Measurements from ENCODE around the gene XXYLT1. TPM values are rescaled to one million over a fixed set of nuclear protein-coding genes. Genes with fewer than 3 reads are reported as not detected.
"Not testable (repeated sequence)": the region's sequence is repeated elsewhere in the genome, so short reads cannot be mapped to it uniquely, and the experiment has no call there.

The XXYLT1 gene
- total RNA-seq, 4 donors from 2014 or later = 9.8 to 14.6 (median 13.9) TPM

- TF ChIP-seq POLR2A (IDR thresholded peaks at IDR 0.05) (no peak), CTCF (IDR thresholded peaks at IDR 0.05) (no peak)
- Histone ChIP-seq H3K27me3 (no peaks in the 10 kb centered on the region), H3K9me3 (no peaks in the 10 kb centered on the region), H3K27ac (no peak overlapping the region), H3K4me3 (replicated peaks in 1 of 3) (no peak overlapping the region), H3K4me1 (peaks cover 8 to 9% of the 10 kb centered on the region in 2 donors), H3K36me3 (no peaks in the 10 kb centered on the region)
- no peak for DNase-seq
- 81 to 91% methylated on average over 5 of the region's 5 CpGs for WGBS, 2 donors
- intact Hi-C loops (cut with DNase I) = no loop called here
Observed at GRCh38 chr3:195038161-195038560, 232.8 kb downstream of the XXYLT1 start.

GRCh38 chr3:195037586-195037985, 233.4 kb downstream of the XXYLT1 start:
- H3K27me3 ChIP-seq; H3K9me3 ChIP-seq; DNase-seq; H3K36me3 ChIP-seq; intact Hi-C loops (cut with DNase I); H3K27ac ChIP-seq; H3K4me3 ChIP-seq (replicated peaks in 1 of 3): not testable (repeated sequence)
- H3K4me1 ChIP-seq = peaks cover 11 to 14% of the 10 kb centered on the region in 2 donors
- WGBS, 2 donors = 93 to 98% methylated on average over 3 of the region's 3 CpGs

- 73 to 84% methylated on average over 5 of the region's 5 CpGs for WGBS, 2 donors
- TF ChIP-seq CTCF (IDR thresholded peaks at IDR 0.05) = no peak
Observed at GRCh38 chr3:195036974-195037373, 234.0 kb downstream of the XXYLT1 start.

GRCh38 chr3:195036574-195036973, 234.4 kb downstream of the XXYLT1 start:
- intact Hi-C loops (cut with DNase I) = no loop called here
- no peak for DNase-seq
- H3K4me1 ChIP-seq = peaks cover 11 to 19% of the 10 kb centered on the region in 2 donors
- 91 to 92% methylated on average over 2 to 6 of the region's 6 CpGs for WGBS, 2 donors
- no peak overlapping the region for H3K4me3 ChIP-seq (replicated peaks in 1 of 3)
- TF ChIP-seq CTCF (IDR thresholded peaks at IDR 0.05) (no peak), POLR2A (IDR thresholded peaks at IDR 0.05) (no peak)
- no peaks in the 10 kb centered on the region for H3K36me3 ChIP-seq
- no peak overlapping the region for H3K27ac ChIP-seq
- H3K27me3 ChIP-seq = no peaks in the 10 kb centered on the region
- no peaks in the 10 kb centered on the region for H3K9me3 ChIP-seq

More at GRCh38 chr3:195036974-195037373, 234.0 kb downstream of the XXYLT1 start:
- peaks cover 11 to 19% of the 10 kb centered on the region in 2 donors for H3K4me1 ChIP-seq
- no peak overlapping the region for H3K4me3 ChIP-seq (replicated peaks in 1 of 3)
- H3K9me3 ChIP-seq = no peaks in the 10 kb centered on the region
- no peak for DNase-seq
- H3K36me3 ChIP-seq = no peaks in the 10 kb centered on the region
- no peak overlapping the region for H3K27ac ChIP-seq
- intact Hi-C loops (cut with DNase I) = no loop called here
- H3K27me3 ChIP-seq = no peaks in the 10 kb centered on the region

GRCh38 chr3:195036203-195036505, 234.8 kb downstream of the XXYLT1 start:
- no peak for TF ChIP-seq CTCF (IDR thresholded peaks at IDR 0.05)
- no peak for TF ChIP-seq POLR2A (IDR thresholded peaks at IDR 0.05)
- H3K27ac ChIP-seq = no peak overlapping the region
- no peaks in the 10 kb centered on the region for H3K9me3 ChIP-seq
- H3K4me1 ChIP-seq = peaks cover 11 to 19% of the 10 kb centered on the region in 2 donors
- H3K27me3 ChIP-seq = no peaks in the 10 kb centered on the region
- H3K4me3 ChIP-seq (replicated peaks in 1 of 3) = no peak overlapping the region
- H3K36me3 ChIP-seq = no peaks in the 10 kb centered on the region
- intact Hi-C loops (cut with DNase I) = no loop called here
- 84 to 85% methylated on average over 17 of the region's 17 CpGs for WGBS, 2 donors
- DNase-seq = no peak
